DMS153 treated with DMSO at 0.1 percent for 48 hours (cell line): Measurements from ENCODE around the gene HSD11B1.

ENCODE experiments used
- DNase-seq: peaks from one replicate; lab custom pipeline; 2025; ENCODE audit not compliant: unreplicated experiment; lab: John Stamatoyannopoulos, UW

Gene HSD11B1

DNA sequence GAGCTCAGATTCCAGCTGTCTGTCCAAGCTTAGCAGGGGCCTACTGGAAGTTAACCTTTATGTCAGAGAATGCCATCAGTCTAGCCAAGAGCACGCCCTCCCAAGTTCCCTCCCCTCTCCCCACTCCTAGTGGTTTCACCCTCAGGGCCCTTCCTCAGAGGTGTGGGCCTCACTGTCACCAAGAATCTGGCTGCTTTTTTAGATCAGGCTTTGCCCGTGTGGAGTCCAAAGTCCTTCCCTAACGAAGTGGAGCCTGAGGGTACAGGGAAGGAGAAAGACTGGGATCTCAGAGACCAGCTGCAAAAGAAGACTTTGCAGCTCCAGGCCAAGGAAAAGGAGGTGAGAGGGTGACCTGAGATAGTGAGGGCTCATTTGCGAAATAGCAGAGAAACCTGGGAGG, 75.6 kb downstream of the HSD11B1 start:
- no peak for DNase-seq

DNA sequence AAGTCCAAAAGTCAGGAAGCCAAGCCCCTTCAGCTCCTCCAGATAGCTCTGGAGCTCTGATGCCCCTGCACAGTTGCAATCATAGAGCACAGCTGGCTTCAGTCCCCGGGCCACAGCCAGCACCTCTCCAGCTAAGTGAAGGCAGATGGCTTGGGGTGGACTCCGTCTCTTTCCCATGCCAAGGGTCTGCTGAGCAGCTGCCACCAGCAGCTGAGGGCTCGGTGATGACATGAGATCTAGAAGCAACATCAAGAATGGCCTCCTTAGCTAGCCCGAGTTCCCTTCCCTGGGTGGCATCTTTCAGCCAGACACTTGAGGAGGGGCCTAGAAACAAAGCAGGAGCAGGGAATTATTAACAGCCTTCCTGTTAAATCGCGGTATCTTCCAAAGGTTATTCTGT, 78.7 kb downstream of the HSD11B1 start:
- DNase-seq = no peak
